ENCODE measurements around the gene CGB3.
"Not testable (repeated sequence)": the region's sequence is repeated elsewhere in the genome, so short reads cannot be mapped to it uniquely, and the experiment has no call there.

Gene CGB3

GRCh38 chr19:49024233-49024632, at the start of gene CGB3:
CGB3 (minus strand) TSS chr19:49024333; CDS start chr19:49023971, 362 bp downstream.
- not testable (repeated sequence) for DNase-seq

- DNase-seq, result peak; percentile 30
These were observed 47.9 kb upstream of the CGB3 start for GRCh38 chr19:49071860-49072547.

GRCh38 chr19:49070416-49070815, 46.3 kb upstream of the CGB3 start:
- no peak for DNase-seq

- no peak for DNase-seq
These were observed 44.9 kb upstream of the CGB3 start for GRCh38 chr19:49069026-49069425.

- DNase-seq, result no peak
These were observed 43.4 kb upstream of the CGB3 start for GRCh38 chr19:49067554-49067953.

GRCh38 chr19:49065905-49066512, 41.9 kb upstream of the CGB3 start:
- DNase-seq, result no peak

- DNase-seq, result no peak
These were observed 40.9 kb upstream of the CGB3 start, which contains the start of gene NTF4 for GRCh38 chr19:49064768-49065611. NTF4 (minus strand) TSS chr19:49064818; CDS start chr19:49061997, 2,821 bp downstream.

GRCh38 chr19:49064029-49064629, 40.0 kb upstream of the CGB3 start:
- no peak for DNase-seq

- no peak for DNase-seq
These were observed 37.3 kb upstream of the CGB3 start for GRCh38 chr19:49061445-49061844.

GRCh38 chr19:49061000-49061399, 36.9 kb upstream of the CGB3 start:
- no peak for DNase-seq

GRCh38 chr19:49059053-49059452, 34.9 kb upstream of the CGB3 start:
- no peak for DNase-seq

- peak; percentile 44 for DNase-seq
These were observed 34.4 kb upstream of the CGB3 start for GRCh38 chr19:49058562-49058961.

GRCh38 chr19:49057636-49058234, 33.6 kb upstream of the CGB3 start, which contains the start of gene CGB7:
CGB7 (minus strand) TSS chr19:49057749; CDS start chr19:49055375, 2,374 bp downstream.
- DNase-seq, result peak; percentile 36

- not testable (repeated sequence) for DNase-seq
These were observed 32.9 kb upstream of the CGB3 start for GRCh38 chr19:49056902-49057596.

GRCh38 chr19:49056101-49056901, 32.2 kb upstream of the CGB3 start:
- peak; percentile 56 for DNase-seq

GRCh38 chr19:49050376-49051033, 26.4 kb upstream of the CGB3 start:
- not testable (repeated sequence) for DNase-seq

GRCh38 chr19:49049834-49050233, 25.7 kb upstream of the CGB3 start:
- DNase-seq, result not testable (repeated sequence)

- DNase-seq, result not testable (repeated sequence)
These were observed 24.9 kb upstream of the CGB3 start, which contains the start of gene CGB8 for GRCh38 chr19:49049011-49049410. CGB8 (minus strand) TSS chr19:49049111; CDS start chr19:49048739, 372 bp downstream.

- DNase-seq, result not testable (repeated sequence)
These were observed 19.4 kb upstream of the CGB3 start, which contains the start of gene CGB5 for GRCh38 chr19:49043548-49043947. CGB5 (plus strand) TSS chr19:49043848; CDS start chr19:49044210, 362 bp downstream.

- not testable (repeated sequence) for DNase-seq
These were observed 18.5 kb upstream of the CGB3 start for GRCh38 chr19:49042666-49043065.

All from activated naive CD4-positive, alpha-beta T cell treated with anti-CD3 and anti-CD28 coated beads, Interleukin-2, amount 50 U/mL, for 16 hours (primary cell).